Smooth muscle cell (in vitro differentiated cells): ENCODE data around the gene ENAM. TPM values are rescaled to one million over a fixed set of nuclear protein-coding genes. Genes with fewer than 3 reads are reported as not detected.

Experiments
- DNase-seq: peaks from one replicate; lab custom pipeline; 2025; ENCODE audit not compliant: unreplicated experiment; lab: John Stamatoyannopoulos, UW
- H2AFZ ChIP-seq: fragments of 200-600 bp; sonication (generic); 2 replicates; pipeline ENCODE4 v1.6.0; 2016; ENCODE audit warnings: antibody characterized with exemption, low read depth, mild to moderate bottlenecking
- H3F3A ChIP-seq: fragments of 200-600 bp; sonication (generic); 2 replicates; pipeline ENCODE4 v1.6.0; 2017; ENCODE audit warnings: antibody characterized with exemption, low read depth
- H3K27ac ChIP-seq: fragments of 200-600 bp; sonication (generic); 2 replicates; pipeline ENCODE4 v1.5.1; 2016; ENCODE audit warnings: low read depth, mild to moderate bottlenecking
- H3K27me3 ChIP-seq: fragments of 200-600 bp; sonication (generic); 2 replicates; pipeline ENCODE4 v1.6.1; 2016; ENCODE audit warnings: low read depth, mild to moderate bottlenecking
- H3K36me3 ChIP-seq: fragments of 200-600 bp; sonication (generic); 2 replicates; pipeline ENCODE4 v1.5.1; 2016; ENCODE audit warnings: low read depth
- H3K4me1 ChIP-seq: fragments of 200-600 bp; sonication (generic); 2 replicates; pipeline ENCODE4 v1.5.1; 2016; ENCODE audit warnings: low read depth
- H3K4me2 ChIP-seq: fragments of 200-600 bp; sonication (generic); 2 replicates; pipeline ENCODE4 v1.6.0; 2016; ENCODE audit warnings: mild to moderate bottlenecking
- H3K4me3 ChIP-seq: fragments of 200-600 bp; sonication (generic); 2 replicates; pipeline ENCODE4 v1.5.1; 2016; ENCODE audit warnings: mild to moderate bottlenecking
- H3K79me2 ChIP-seq: fragments of 200-600 bp; sonication (generic); 2 replicates; pipeline ENCODE4 v1.6.0; 2016; ENCODE audit warnings: low read depth, mild to moderate bottlenecking
- H3K9ac ChIP-seq: fragments of 200-600 bp; sonication (generic); 2 replicates; pipeline ENCODE4 v1.6.0; 2016; ENCODE audit warnings: low read depth
- H3K9me3 ChIP-seq: fragments of 200-600 bp; sonication (generic); replicated peaks from 2 replicates; pipeline ENCODE4 v1.5.1; 2016; ENCODE audit warnings: low read depth
- H4K20me1 ChIP-seq: fragments of 200-600 bp; sonication (generic); 2 replicates; pipeline ENCODE4 v1.6.0; 2016; ENCODE audit warnings: low read depth
- CTCF ChIP-seq: fragments of 200-600 bp; sonication (generic); IDR thresholded peaks from 2 replicates; pipeline ENCODE4 v1.5.1; 2017; ENCODE audit warnings: borderline replicate concordance, mild to moderate bottlenecking, antibody characterized with exemption; ENCODE audit not compliant: insufficient read depth, poor library complexity, severe bottlenecking
- WGBS: methylation state at CpG from one replicate; pipeline ENCODE4 v1.1.7; 2016; ENCODE audit warnings: low lambda C conversion rate; 5-methylcytosine and 5-hydroxymethylcytosine counted together
- polyA plus RNA-seq: library from polyadenylated mRNA; unstranded; fragments of >200 nt; fragmentation: Nextera tagmentation; extraction: Ambion mirVana; gene quantifications from 2 replicates; pipeline ENCODE4 v1.2.1, GENCODE V29; 2016
- total RNA-seq: library from RNA; depleted of rRNA; stranded (reverse); fragments of >200 nt; gene quantifications from 2 replicates; pipeline ENCODE4 v1.2.3, GENCODE V29; 2014

Gene ENAM, protein sequence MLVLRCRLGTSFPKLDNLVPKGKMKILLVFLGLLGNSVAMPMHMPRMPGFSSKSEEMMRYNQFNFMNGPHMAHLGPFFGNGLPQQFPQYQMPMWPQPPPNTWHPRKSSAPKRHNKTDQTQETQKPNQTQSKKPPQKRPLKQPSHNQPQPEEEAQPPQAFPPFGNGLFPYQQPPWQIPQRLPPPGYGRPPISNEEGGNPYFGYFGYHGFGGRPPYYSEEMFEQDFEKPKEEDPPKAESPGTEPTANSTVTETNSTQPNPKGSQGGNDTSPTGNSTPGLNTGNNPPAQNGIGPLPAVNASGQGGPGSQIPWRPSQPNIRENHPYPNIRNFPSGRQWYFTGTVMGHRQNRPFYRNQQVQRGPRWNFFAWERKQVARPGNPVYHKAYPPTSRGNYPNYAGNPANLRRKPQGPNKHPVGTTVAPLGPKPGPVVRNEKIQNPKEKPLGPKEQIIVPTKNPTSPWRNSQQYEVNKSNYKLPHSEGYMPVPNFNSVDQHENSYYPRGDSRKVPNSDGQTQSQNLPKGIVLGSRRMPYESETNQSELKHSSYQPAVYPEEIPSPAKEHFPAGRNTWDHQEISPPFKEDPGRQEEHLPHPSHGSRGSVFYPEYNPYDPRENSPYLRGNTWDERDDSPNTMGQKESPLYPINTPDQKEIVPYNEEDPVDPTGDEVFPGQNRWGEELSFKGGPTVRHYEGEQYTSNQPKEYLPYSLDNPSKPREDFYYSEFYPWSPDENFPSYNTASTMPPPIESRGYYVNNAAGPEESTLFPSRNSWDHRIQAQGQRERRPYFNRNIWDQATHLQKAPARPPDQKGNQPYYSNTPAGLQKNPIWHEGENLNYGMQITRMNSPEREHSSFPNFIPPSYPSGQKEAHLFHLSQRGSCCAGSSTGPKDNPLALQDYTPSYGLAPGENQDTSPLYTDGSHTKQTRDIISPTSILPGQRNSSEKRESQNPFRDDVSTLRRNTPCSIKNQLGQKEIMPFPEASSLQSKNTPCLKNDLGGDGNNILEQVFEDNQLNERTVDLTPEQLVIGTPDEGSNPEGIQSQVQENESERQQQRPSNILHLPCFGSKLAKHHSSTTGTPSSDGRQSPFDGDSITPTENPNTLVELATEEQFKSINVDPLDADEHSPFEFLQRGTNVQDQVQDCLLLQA
- not detected in 2 replicates for total RNA-seq
- not detected in 2 replicates for polyA plus RNA-seq

DNA sequence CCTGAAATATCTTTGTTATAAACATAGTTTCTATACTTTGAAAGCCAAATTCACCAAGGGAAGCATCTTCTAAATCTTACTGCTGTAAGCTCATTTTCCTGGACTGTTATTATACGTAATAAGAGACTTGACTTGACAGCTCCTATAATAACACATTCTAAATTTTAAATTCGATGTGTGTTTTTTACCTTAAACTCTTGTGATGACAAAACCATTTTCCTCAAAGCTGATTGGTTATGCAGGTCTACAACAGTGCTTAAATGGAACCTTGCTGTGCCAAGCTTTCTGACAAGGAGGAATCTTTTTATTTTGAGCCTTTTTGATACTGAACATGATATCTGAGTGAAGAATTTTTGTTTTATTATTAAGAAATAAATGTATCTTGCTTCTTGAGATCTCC, at the start of gene ENAM:
Gene ENAM, plus strand, starts transcription at position 301 of the 400 bp plus-strand sequence. CDS start 757 bp downstream, outside the sequence.
- Histone ChIP-seq H3K9me3 (no peaks in the 10 kb centered on the region), H3F3A (no peaks in the 10 kb centered on the region), H3K27me3 (no peaks in the 10 kb centered on the region), H3K4me3 (no peak within 1 kb of the TSS), H3K9ac (no peak within 1 kb of the TSS), H3K36me3 (no peaks in the 10 kb centered on the region), H3K4me1 (no peaks in the 10 kb centered on the region), H3K79me2 (no peaks in the 10 kb centered on the region), H2AFZ (peak within 1 kb of the TSS; percentile 33), H4K20me1 (no peaks in the 10 kb centered on the region), H3K4me2 (no peak within 1 kb of the TSS), H3K27ac (no peak within 1 kb of the TSS)
- no peak for DNase-seq
- TF ChIP-seq CTCF = no peak
- WGBS = 86% methylated on average over 2 of the region's 2 CpGs

DNA sequence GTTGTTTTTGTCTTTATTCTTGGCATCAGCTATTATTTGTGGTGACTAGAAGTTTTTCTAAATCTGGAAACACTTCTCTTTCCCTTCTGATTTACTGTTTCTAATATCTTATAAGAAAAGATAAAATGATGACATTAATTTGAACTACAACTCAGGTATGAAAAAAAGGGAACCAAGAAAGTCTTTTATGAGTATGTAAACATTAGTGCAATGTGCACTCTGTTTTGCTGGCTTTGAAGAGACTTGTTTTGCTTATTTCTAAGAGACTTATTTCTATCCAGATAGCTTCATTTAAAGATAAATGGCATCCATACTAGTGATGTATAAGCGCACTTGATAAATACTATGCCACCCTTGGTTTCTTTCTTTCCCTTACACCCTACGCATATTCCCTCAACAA, 46.6 kb upstream of the ENAM start:
- H3K79me2 ChIP-seq = no peaks in the 10 kb centered on the region
- no peak for TF ChIP-seq CTCF
- no peaks in the 10 kb centered on the region for H3K27me3 ChIP-seq
- no peak overlapping the region for H3K9ac ChIP-seq
- no peaks in the 10 kb centered on the region for H3F3A ChIP-seq
- no peak overlapping the region for H3K4me3 ChIP-seq
- H3K27ac ChIP-seq = no peak overlapping the region
- H3K36me3 ChIP-seq = no peaks in the 10 kb centered on the region
- DNase-seq = no peak
- no peak overlapping the region for H2AFZ ChIP-seq
- 89% methylated on average over 2 of the region's 2 CpGs for WGBS
- H3K4me2 ChIP-seq = no peak overlapping the region
- H3K4me1 ChIP-seq = no peaks in the 10 kb centered on the region
- no peaks in the 10 kb centered on the region for H4K20me1 ChIP-seq
- no peaks in the 10 kb centered on the region for H3K9me3 ChIP-seq

DNA sequence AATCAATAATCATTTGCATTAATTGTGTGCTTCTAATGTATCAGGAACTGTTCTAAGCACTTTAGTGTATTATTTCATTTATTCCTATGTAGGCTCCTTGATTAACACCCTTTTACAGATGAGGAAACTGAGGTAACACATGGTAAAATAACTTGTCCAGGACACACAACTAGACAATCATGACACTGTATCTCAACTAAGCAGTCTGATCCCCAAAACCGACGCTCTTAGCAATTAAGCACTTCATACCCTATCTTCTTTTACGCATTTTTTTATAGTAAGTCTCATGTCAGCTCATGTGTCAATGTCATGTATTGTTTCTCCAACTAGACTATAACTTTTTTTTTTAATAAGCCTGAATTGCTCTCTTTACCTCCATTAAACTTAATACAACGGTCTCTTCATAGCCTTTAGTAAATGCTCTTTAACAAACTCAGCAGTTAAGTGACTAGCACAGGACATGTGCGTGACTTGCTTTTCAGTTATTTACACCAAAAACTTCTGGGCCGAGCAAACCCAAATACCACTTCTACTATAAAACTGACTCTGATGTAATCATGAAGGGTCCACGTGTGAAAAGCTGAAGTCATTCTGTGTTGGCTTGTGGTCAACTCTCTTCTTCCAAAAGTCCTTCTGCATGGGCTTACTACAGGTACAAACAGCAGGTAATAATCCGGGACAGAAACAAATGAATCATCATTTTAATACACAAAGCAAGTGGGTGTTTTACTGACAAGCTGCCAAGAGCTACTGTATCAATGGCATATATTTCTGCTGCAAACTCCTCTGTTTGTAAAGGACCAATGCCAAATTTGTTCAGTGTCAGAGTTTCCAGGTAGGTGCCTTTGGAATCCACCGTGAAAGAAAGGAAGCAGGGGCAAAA, 44.4 kb upstream of the ENAM start:
- no peak for TF ChIP-seq CTCF
- 71% methylated on average over 9 of the region's 9 CpGs for WGBS
- Histone ChIP-seq H3K27ac (no peak overlapping the region), H3K4me1 (no peaks in the 10 kb centered on the region), H4K20me1 (no peaks in the 10 kb centered on the region), H3K9me3 (no peaks in the 10 kb centered on the region), H3K9ac (no peak overlapping the region), H3K79me2 (no peaks in the 10 kb centered on the region), H3K27me3 (no peaks in the 10 kb centered on the region), H3F3A (no peaks in the 10 kb centered on the region), H3K36me3 (no peaks in the 10 kb centered on the region), H2AFZ (no peak overlapping the region), H3K4me2 (no peak overlapping the region), H3K4me3 (no peak overlapping the region)
- DNase-seq = no peak
